Lower leg skin (tissue), 3 donors: ENCODE results near the gene TNNC1.

Experiments used
- CTCF ChIP-seq, 3 donors: fragments of 450-650 bp; IDR thresholded peaks; one replicate each; pipeline ENCODE4 v1.5.1; 2016; ENCODE audit warnings: antibody characterized with exemption in 3 of 3, mild to moderate bottlenecking in 3 of 3, moderate library complexity in 2 of 3
- POLR2A ChIP-seq, 2 donors: fragments of 450-650 bp; IDR thresholded peaks; one replicate each; pipeline ENCODE4 v1.6.1; 2016 to 2017; ENCODE audit warnings: antibody characterized with exemption in 2 of 2, mild to moderate bottlenecking in 1 of 2, moderate library complexity in 1 of 2

GRCh38 chr3:52477796-52478095, 23.9 kb upstream of the TNNC1 start:
- TF ChIP-seq CTCF (IDR thresholded peaks at IDR 0.05) = no peak
- no peak for TF ChIP-seq POLR2A (IDR thresholded peaks at IDR 0.05)
